Embryonic facial prominence (tissue), 1 donor: ENCODE results near the gene GAL3ST3.
"Not testable (repeated sequence)": the region's sequence is repeated elsewhere in the genome, so short reads cannot be mapped to it uniquely, and the experiment has no call there.

Experiments
- DNase-seq: peaks from one replicate; pipeline ENCODE4 v3.0.0-alpha.2; 2016; ENCODE audit errors: extremely low spot score

Gene GAL3ST3

GRCh38 chr11:66044757-66045156 is 4.2 kb downstream of the GAL3ST3 start:
- no peak for DNase-seq

DNA sequence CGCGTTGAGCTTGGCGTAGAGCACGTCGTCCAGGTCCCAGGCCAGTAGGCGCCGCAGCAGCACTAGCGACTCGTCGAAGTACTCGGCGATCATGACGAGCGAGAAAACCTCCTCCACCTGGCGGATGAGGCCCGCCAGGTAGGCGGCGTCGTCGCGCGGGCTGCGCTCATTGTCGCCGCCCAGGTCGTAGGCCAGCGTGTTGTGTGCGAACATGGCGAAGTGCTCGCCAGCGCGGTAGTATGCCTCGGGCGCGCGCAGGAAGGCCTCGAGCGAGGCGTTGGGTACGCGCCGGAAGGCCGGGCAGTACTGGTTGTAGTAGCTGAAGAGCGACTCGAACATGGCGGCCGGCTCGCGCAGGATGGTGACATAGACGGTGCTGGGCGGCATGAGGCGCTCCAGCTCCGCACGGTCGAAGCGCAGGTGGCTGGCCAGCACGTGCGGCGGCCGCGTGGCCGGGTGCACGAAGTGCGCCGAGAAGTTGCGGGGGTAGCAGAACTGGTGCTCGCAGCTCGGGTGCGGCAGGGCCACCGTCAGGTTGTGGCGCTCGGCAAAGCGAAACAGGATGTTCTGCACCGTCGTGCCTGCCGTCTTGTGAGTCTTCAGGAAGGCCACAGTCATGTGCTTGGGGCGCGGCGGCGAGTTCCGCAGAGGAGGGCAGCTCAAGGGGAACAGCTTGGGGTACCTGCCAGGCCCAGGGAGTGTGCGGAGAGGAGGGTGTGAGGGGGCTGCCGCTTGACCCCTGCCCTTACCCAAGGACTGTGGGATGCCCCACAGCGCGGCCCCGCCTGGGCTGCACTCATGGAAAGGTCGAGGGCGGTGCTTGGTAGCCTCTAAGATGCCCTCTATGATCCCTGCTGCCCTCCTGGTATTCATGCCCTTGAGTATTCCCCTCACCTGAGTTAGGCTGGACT is 5.7 kb downstream of the GAL3ST3 start:
- DNase-seq: no peak

- DNase-seq: no peak
Measured at GRCh38 chr11:66042227-66042995, 6.5 kb downstream of the GAL3ST3 start.

- DNase-seq: no peak
Measured at GRCh38 chr11:66039765-66040164, 9.2 kb downstream of the GAL3ST3 start.

GRCh38 chr11:66037327-66037726 is 11.6 kb downstream of the GAL3ST3 start:
- no peak for DNase-seq

- no peak for DNase-seq
Measured at GRCh38 chr11:66036334-66036710, 12.6 kb downstream of the GAL3ST3 start.

- no peak for DNase-seq
Measured at GRCh38 chr11:66035653-66036333, 13.2 kb downstream of the GAL3ST3 start.

- no peak for DNase-seq
Measured at GRCh38 chr11:66032957-66033735, 15.8 kb downstream of the GAL3ST3 start.

DNA sequence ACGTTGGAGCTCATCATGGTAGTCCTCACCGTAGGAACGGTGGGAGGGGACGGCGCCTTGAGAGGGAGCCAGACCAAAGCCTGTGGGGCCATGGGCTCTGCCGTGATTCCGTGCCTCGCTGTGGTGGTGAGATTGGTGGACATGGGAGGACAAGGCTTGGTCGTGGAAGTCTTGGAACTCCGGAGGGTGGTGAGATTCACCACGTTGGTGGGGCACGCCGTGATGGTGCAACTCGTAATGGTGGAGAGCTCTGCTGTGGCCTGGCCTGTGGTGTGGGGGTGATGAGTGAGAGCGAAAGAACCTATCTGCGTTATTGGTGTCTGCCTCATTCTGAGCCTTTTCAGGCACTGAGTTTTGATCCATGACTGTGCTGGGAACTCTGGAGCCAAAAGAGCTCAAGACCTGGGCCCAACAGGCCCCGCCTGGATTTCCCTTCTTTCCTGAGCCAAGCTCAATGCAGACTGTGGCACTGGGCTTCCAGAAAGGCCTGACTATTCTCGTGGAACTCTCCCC is 22.9 kb downstream of the GAL3ST3 start, which contains the start of gene CATSPER1:
Gene CATSPER1 (minus strand): TSS at position 463 of the 513 bp plus-strand sequence. CDS start 100 bp downstream, at position 363.
- no peak for DNase-seq

DNA sequence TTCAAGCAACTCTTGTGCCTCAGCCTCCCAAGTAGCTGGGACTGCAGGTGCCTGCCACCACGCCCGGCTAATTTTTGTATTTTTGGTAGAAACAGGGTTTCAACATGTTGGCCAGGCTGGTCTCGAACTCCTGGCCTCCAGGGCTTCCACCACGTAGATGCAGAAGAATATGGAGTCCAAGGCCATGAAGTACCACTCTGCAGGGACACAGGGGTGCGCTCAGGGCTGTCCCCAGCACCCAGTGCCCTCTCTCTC is 25.8 kb downstream of the GAL3ST3 start:
- DNase-seq: not testable (repeated sequence)

DNA sequence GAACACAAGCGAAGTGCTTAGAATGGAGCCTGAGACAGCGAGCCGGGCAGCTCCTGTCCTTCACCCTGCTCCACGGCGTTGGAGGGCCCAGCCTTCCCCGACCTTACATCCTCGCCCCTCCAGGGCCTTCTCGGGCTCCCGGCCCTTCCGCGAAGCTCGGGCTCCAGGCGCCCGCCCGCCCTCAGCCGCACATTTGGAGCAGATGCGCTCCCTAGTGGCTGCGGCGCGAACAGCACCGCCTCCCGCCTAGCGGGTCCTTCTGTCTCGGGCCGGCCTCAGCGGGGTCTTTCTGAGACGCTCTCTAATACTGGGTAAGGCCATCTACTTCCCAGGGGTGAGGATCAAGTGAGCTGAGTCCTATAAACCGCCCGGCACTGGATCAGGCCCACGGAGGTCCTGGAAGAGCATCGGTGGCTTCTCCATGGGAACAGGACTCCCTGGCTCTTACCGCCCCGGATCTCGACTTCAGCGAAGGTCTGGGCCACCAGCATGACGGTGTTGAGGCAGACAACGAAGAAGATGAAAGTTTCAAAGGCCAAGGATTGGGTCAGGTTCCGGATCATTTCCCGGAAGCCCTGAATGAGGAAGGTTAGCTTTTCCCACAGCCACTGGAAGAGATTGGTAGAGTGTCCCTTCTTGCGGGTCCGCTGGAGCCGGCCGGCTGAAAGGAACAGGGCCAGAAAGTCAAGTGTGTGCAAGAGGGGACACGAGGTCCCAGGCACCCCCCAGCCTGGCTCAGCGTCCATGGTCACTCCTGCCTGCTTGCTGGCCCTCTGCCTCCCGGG is 26.4 kb downstream of the GAL3ST3 start:
- DNase-seq: no peak

DNA sequence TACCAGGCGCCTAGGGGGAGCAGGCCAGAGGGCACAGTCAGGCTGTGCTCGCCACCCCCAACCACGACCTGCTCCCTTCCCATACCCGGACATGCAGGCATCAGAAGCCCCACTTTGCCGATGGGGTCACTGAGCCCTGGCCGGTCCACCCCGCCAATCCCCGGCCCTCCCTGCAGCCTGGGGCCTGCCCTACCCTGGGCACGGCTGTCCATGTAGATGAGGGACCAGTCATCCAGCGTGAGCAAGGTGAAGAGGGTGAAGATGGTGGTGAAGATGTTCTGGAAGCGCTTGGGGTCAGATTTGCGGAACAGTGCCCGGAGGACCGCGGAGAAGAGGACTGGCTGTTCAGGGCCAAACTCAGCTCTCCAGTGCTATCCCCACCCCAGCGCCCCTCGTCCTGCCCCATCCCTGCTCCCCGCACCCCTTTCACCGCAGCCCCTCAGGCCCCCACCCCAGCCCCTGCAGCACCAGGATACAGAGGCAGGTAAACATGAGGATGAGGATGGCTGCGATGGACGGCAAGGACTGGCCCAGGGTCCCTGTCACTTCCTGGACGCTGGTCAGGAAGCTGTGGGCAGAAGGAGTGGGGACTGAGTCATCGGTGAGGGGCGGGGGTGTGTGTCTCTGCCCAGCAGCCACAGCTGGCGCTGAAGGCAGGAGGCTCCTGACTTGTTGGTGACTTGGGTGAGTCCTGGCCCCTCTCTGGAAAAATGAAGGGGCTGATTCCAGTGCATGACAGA is 28.2 kb downstream of the GAL3ST3 start:
- no peak for DNase-seq

- no peak for DNase-seq
Measured at GRCh38 chr11:66020212-66020611, 28.7 kb downstream of the GAL3ST3 start.

GRCh38 chr11:66017321-66017720 is 31.6 kb downstream of the GAL3ST3 start:
- no peak for DNase-seq

- DNase-seq: no peak
Measured at GRCh38 chr11:66016793-66017177, 32.2 kb downstream of the GAL3ST3 start.

- DNase-seq: no peak
Measured at GRCh38 chr11:66015936-66016792, 32.8 kb downstream of the GAL3ST3 start.

DNA sequence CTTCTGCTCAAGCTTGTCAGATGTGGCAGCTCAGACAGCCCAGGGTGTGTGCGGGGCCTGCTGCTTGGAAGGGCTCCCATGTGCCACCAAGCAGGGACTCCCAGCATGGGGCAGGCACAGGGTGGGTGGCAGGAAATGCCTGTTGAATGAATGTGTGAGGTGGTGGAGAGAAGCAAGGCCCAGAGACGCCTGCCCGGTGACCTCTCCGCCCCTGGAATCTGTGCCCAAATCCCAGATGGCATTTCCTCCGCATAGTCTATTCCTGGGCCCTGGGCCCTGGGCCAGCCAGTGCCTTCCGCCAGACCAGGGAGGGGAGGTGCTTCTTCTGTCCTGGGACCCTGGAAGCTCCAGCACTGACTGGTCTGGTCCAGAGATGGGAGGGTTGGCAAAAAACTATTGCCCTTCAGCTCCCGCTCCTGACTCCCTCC is 33.5 kb downstream of the GAL3ST3 start:
- no peak for DNase-seq

DNA sequence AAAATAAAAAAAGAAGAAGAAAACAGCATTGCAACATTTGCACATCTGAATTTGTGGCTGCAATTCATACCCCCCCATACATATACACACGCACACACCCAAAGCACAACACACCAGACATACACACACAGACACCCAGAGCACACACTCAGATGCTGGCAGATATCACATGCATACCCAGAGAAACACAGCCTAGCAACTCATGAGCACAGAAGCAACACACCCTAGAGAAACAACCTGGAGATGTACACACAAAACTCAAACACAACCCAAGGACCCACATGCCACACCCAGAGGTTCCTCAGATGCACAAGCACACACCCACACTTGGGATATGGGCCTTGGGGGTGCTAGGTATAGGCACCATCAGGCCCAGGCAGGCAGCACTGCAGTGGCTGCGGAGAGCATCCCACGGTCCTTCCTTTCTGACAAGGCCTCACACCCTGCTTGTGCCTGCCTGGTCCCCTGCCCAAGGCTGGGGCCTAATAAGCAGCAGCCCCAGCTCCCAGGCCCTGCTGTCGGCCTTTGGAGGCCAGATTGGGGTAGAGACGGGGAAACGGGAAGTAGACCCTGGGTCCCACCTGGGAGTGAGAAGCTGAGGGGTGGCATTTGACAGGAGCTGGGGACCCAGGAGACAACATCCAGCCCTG is 34.0 kb downstream of the GAL3ST3 start:
- DNase-seq: no peak

DNA sequence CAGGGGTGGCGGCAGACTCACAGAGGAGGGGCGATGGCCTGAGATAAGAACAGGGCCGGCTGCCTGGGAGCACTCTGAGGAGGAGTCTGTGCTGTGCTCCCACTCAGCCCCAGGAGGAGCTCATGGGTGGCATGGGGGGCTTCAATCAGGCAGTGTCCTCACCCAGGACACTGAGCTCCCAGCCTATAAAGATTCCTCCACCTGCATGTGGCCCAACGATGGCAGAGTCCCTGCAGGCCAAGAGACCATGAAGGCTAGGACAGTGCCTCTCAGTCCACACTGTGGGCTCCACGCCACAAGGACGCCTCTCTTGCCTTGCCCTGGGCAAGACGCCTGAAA is 35.2 kb downstream of the GAL3ST3 start:
- no peak for DNase-seq
